Measurements from ENCODE around the gene RAD9A.

Gene RAD9A

DNA sequence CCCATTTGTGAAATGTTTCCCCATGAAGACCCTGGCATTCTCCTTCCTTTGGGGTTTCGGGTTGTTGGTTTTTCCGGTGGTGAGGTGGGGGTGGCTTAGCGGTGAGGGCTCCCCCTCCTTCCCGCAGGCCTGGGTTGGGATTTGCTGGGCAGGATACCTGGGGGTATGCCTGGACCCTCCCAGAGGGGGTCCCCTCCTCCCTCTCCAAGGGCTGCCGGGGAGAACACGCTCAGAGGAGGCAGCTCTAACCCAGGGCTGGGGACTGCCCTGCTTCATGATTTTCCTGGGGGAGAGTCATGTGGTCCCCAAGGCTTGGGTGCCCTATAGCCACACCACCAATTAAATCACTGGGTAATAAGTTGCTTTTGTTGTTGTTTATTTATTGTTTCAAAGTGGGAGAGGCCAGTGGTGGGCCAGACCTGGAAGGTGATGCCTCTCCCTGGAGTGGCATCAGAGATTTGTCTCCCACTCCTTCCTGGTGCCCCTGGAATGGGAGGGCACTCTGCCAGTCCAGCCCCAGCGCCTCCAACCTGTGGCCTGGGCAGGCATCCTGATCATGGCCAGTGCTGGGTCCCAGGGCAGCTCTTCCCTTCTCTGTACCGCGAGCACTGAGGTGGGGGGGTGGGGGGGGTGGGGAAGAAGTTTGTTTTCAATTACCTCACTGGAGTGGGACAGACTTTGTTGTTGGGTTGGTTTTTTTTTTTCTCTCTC is 17.1 kb upstream of the RAD9A start:
- DNase-seq (ENCODE audit: low read depth, low spot score), result no peak

DNA sequence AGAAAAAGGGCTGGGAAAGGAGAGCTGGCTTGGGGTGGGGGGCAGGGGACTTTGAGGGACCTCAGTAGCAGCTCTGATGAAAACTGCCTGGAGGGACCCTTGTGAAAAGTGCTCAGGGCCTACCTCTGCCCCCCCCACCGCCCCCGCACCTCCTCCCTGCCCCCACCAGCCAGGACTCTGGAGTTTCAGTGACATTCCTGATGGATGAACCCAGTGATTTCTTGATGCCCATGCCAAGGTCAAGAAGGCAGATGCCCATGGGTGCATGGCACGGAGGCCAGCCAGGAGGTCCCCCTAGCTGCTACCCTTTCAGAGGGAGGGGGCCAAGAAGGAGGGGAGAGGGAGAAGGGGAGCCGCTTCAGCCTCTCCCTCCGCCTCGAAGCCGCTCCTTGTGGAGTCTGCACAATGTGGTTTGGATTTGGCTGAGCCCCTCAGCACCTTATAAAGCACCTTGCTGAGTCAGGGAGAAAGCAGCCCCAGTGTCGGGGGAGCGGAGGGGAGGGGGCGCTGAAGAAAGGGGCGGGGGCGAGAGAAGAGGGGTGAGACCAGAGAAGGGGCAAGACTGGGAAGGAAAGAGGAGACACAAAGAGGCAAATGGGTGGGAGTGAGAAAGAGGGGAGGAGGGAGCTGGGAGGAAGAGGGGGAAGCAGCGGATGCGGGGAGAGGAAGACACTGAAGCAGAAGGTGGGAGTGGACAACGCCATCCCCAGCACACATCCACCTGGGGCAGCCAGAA is 16.3 kb upstream of the RAD9A start:
- DNase-seq (ENCODE audit: low read depth, low spot score), result no peak

DNA sequence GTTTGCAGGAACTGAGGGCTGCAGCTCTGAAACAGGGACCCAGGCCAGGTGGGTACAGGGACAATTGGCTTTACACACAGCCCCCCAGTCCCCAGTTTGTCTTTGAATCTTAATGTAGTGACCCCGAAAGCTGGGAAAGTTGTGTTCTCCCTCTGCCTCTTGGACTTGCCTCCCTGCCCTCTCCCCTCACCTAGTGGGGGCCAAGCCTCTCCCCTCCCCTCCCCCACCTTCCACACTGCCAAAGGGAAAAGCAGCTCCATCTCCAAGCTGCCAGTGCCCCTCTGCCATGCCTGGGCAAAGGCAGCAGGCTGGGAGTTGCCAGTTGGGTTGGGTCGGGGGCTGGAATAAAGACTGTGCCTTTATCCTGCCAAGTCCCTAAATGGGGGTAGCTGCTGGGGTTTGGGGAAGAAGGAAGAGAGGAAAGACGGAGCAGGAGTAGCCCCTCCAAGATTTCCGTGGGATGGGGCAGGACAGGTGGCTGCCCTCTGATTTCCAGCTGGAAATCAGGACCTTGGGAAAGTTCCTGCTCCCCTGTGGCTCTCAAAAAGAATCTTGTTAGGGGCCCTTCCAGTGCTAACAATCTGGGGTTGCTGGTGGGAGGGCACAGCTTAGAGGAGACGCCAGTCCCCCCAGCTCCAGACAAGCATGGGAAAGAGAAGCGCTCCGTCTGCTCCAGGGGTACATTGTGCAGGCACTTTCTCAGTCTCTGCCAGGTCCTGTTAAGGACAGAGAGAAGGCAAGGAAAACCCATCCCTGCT is 15.5 kb upstream of the RAD9A start:
- no peak for DNase-seq (ENCODE audit: low read depth, low spot score)

- no peak for DNase-seq (ENCODE audit: low read depth, low spot score)
Observed at GRCh38 chr11:67376873-67377808, 14.6 kb upstream of the RAD9A start.

DNA sequence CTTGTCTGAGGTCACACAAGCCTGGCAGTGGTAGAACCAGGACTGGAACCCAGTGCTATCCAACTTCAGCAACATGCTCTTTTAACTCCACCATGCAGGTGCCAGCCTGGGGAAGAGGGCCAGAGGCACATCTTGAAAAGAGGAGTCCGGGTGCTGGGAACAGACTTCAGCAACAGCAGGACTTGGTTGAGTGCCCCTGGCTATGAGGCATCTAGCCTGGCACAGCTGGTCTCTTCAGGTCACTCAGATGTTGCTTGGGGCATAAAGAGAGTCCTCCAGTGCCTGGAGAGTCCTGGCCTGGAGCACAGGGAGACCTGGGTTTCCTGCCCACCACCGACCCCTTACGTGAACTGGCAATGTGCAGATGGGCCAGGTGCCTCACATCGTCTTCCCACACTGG is 13.2 kb upstream of the RAD9A start:
- no peak for DNase-seq (ENCODE audit: low read depth, low spot score)

DNA sequence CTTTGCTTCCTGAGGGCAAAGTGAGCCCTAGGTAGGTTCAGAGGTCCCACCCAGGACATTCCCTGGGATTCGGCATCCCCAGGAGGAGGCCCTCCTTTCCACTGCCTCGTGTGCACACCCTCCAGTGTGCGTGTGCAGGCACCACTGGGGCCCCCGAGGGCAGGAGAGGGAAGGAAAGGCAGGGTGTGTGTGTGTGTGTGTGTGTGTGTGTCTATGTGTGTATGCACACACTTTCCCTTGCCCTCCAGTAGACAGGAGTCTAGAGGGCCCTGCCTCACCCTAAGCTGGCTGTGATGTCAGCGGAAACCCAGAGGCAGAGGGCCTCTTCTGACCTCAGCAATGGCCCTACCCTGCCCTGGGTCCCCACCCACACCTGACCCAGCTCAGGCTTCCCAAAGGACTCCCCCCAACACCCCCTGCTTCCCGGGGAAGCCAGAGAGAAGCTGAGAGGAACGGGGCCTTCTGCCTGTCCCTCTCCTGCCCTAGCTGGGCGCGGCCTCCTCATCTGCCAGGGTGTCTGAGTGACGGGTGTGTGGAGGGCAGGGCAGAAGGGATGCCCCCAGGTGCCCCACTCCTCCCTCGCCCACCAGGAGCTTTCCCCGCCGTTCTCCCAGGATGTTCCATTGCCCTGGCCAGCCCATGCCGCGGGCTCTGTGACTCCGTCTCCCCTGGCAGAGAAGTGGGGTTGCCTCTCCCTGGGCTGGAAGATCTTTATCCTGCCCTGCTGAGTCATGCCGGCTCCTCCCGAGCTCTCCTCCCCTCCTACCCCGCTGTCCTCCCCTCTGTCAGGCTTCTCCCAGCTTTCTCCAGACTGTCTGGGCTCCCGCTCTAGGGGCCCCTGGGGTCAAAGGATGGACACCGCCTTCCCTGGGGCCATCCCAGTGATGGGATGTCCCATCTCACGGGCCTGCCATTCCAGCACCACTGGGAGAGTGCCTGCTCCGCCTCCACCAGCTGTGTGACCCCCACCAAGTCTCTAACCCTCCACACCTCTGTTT is 12.4 kb upstream of the RAD9A start:
- DNase-seq (ENCODE audit: low read depth, low spot score), result no peak

DNA sequence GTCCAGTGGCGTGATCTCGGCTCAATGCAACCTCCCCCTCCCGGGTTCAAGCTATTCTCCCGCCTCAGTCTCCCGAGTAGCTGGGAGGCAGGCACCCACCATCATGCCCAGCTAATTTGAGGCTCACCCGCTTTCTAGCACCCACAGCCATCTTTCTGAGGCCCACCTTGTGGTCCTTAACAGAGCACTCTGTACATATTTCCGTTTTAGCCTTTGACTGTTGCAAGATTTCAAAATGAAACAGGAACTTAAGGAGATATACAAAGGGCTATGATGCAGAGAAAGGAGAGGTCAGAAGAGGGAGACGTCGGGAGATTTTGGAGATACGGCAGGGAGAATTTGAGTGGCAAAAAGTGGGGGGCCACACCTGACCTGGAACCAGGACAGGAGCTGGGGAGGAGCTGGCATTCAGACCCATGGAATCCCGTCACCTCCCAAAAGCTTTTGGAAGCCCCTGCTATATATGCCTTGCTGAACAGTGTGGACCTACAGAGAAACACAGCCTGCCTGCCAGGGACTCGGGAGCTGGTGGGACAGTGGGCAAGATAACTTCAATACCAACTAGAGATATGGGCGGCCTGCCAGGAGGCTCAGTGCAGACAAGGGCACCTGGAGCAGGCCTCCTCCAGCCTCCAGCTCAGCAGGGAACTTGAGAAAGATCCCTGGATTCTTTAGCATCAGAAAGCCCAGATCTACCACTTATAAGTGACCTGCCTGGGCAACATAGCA is 10.4 kb upstream of the RAD9A start:
- DNase-seq (ENCODE audit: low read depth, low spot score), result no peak

- peak; percentile 73 for DNase-seq (ENCODE audit: low read depth, low spot score)
Observed at GRCh38 chr11:67382276-67383136, 9.3 kb upstream of the RAD9A start.

DNA sequence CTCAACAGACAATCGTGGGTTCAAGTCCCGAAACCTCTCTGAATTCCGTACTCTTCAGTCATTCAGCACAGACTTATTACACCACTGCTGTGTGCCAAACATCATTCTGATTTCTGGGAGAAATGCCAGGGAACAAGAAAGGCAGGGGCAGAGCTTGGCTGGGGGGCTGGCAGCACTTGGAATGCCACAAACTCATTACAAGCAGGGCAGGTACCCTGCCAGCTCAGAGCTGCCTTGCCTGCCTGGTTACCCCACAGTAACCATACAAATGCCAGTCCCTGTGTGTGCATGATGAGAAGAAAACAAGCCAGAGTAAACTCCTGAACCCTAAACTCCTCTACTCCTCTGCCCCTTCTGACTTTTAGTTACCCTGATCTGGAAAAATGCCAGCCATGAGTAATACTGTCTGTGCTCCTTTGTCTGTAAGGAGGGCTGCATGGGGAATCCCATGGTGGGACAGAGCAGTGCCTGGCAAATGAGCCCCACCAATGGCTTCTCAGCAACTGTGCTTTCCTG is 6.9 kb upstream of the RAD9A start:
- no peak for DNase-seq (ENCODE audit: low read depth, low spot score)

GRCh38 chr11:67387069-67387468 is 4.7 kb upstream of the RAD9A start:
- no peak for DNase-seq (ENCODE audit: low read depth, low spot score)

DNA sequence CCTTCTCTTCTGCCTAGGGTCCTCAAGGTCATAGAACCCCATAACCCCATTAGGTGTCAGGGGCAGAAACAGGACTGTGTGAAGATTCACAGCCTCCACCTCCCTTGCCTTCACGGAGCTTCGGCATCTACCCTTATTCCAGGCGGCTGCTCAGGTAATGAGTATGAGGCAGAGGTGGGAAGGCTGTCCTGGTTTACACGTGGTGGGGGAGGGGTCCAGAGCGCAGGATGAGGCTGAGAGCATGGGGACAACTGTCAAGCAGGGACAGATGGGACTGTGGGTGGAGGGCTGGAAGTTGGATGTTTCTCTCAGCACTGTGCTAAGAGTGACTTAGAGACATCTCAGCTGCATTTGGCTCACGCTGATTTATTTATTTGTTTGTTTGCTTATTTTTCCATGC is 4.3 kb upstream of the RAD9A start:
- DNase-seq (ENCODE audit: low read depth, low spot score), result no peak

- no peak for DNase-seq (ENCODE audit: low read depth, low spot score)
Observed at GRCh38 chr11:67389477-67389876, 2.3 kb upstream of the RAD9A start.

- DNase-seq (ENCODE audit: low read depth, low spot score), result no peak
Observed at GRCh38 chr11:67390947-67391303, 861 bp upstream of the RAD9A start.

GRCh38 chr11:67392183-67392715 is 463 bp downstream of the RAD9A start:
- DNase-seq (ENCODE audit: low read depth, low spot score), result no peak

DNA sequence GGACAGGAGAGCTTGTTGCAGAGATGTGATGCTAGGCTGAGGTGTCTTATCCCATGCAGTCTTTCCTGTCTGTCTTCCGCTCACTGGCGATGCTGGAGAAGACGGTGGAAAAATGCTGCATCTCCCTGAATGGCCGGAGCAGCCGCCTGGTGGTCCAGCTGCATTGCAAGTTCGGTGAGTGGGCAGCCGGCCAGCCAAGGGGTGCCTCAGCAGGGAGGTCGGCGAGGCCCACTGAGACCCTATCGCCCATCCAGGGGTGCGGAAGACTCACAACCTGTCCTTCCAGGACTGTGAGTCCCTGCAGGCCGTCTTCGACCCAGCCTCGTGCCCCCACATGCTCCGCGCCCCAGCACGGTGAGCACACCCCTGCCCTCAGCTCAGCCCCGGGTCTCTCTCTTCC is 1.7 kb downstream of the RAD9A start:
- DNase-seq (ENCODE audit: low read depth, low spot score), result no peak

- DNase-seq (ENCODE audit: low read depth, low spot score), result no peak
Observed at GRCh38 chr11:67393990-67394389, 2.2 kb downstream of the RAD9A start.

- no peak for DNase-seq (ENCODE audit: low read depth, low spot score)
Observed at GRCh38 chr11:67395555-67396258, 3.9 kb downstream of the RAD9A start.

DNA sequence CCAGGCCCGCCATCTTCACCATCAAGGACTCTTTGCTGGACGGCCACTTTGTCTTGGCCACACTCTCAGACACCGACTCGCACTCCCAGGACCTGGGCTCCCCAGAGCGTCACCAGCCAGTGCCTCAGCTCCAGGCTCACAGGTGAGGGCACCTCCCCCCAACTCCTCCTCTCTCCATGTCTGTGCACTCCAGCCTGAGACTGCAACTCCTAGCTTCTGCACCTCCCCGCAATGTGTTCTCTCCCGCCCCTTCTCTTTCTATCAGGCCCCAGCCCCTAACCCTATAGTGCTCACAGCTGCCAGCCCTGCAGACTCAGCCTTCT is 4.4 kb downstream of the RAD9A start:
- no peak for DNase-seq (ENCODE audit: low read depth, low spot score)

All from activated naive CD8-positive, alpha-beta T cell treated with anti-CD3 and anti-CD28 coated beads, Interleukin-2, amount 50 U/mL, for 16 hours (primary cell).